ENCODE measurements around the gene MYOCD.
"Not testable (repeated sequence)": the region's sequence is repeated elsewhere in the genome, so short reads cannot be mapped to it uniquely, and the experiment has no call there.

The MYOCD gene, protein sequence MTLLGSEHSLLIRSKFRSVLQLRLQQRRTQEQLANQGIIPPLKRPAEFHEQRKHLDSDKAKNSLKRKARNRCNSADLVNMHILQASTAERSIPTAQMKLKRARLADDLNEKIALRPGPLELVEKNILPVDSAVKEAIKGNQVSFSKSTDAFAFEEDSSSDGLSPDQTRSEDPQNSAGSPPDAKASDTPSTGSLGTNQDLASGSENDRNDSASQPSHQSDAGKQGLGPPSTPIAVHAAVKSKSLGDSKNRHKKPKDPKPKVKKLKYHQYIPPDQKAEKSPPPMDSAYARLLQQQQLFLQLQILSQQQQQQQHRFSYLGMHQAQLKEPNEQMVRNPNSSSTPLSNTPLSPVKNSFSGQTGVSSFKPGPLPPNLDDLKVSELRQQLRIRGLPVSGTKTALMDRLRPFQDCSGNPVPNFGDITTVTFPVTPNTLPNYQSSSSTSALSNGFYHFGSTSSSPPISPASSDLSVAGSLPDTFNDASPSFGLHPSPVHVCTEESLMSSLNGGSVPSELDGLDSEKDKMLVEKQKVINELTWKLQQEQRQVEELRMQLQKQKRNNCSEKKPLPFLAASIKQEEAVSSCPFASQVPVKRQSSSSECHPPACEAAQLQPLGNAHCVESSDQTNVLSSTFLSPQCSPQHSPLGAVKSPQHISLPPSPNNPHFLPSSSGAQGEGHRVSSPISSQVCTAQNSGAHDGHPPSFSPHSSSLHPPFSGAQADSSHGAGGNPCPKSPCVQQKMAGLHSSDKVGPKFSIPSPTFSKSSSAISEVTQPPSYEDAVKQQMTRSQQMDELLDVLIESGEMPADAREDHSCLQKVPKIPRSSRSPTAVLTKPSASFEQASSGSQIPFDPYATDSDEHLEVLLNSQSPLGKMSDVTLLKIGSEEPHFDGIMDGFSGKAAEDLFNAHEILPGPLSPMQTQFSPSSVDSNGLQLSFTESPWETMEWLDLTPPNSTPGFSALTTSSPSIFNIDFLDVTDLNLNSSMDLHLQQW

GRCh38 chr17:12665263-12666210, at the start of gene MYOCD:
MYOCD (plus strand) TSS chr17:12665890; CDS start chr17:12666189, 299 bp downstream.
- no peak for DNase-seq

DNA sequence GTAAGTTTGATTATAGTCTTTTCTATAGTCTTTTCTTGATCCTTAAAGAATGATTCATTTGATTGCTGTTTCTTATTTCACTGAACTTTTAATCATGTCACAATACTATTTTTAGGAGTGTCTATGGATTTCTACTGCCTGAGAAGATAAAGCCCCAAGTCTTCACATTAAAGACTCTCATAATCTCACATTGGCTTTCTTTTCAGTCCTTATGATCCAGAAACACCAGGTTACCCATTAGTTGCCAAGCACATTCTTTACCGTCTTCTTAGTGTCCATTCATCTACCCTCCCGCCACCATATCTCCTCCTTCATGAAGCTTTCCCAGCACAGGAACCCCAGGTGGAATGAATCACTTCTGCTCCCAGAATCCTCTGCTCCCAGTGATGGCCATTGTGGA, 49.5 kb upstream of the MYOCD start:
- DNase-seq = no peak

- DNase-seq = no peak
Measured at GRCh38 chr17:12618557-12618956, 47.1 kb upstream of the MYOCD start.

- DNase-seq = no peak
Measured at GRCh38 chr17:12619459-12620199, 46.1 kb upstream of the MYOCD start.

DNA sequence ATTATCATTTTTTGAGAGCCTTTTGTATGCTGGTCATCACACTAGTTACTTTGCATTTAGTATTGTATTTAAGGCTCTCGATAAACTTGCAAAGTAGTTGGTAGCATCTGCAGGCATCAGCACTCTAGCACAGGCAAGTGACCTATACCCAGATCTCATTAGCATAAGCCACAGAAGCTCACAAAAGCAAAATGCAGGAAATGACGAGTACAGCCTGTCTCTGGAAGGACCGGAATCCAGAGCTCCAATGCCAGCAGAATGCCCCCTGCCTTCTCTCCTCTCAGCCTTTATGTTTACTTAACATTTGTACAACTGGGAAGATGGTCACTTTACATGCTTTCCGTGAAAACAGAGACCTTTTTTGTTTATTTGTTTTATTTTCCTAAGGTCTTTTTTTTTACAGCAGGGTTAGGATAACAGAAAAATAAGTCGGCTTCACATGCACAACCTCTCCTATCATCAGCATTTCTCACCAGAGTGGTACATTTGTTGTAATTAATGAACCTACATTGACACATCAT, 45.4 kb upstream of the MYOCD start:
- DNase-seq = no peak

DNA sequence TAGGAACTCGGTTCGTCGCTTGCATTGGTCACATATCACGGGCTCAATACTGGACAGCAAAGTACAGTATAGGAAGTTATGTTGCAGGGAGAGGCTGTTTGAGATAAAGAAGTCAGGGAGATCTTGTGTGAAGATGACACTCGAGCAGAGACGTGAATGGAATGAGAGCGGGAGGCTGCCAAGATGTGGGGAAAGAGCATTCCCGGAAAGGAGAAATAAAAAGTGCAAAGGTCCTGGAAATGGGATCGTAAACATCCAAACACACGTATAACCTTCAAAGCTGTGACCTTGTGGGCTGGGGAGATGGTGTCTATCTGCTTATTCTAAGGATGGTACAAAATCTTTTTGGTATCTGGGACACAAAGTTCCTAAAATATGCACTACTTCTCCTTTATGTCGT, 43.0 kb upstream of the MYOCD start:
- no peak for DNase-seq

DNA sequence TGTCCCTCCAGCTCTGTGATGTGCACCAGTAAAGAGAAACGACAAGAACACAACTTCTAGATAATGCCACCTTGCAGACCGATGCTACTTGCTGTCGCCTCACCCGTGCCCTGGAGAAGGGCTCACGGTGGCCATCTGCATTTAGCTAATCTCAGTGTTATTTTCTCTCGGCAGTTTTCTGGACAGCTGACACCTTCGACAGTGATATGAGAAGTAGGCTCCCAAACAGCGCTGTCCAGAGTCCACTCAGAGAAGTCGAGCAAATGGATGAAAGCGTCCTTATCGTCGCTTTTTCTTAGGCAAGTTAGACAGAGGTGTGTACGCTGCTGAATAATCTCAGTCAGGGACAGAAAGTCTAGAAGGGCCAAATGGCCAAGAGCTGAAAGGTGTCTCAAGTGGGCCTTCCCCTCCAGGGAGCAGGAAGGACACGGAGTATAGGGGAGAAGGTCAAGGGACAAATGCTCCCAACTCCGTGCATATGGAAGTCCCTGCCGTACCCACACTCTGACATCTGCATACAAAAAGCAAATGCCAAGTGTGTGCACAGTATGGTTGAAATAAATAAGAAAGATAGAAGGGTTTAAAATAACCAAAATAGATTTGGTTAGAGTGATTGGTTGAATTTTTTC, 42.4 kb upstream of the MYOCD start:
- DNase-seq = no peak

DNA sequence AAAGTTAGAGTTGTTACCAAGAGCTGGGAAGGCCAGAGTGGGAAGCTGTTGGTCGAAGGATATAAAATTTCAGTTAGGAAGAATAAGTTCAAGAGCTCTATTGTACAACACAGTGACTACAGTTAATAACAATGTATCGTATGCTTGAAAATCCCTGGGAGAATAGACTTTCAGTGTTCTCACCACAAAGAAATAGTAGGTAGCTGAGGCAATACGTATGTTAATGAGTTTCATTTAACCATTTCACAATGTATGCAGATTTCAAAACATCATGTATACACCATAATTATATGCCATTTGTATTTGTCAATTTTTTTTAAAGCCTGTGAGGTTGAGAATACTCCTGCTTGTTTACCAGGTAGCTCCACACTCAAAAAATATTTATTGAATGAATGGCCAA, 41.5 kb upstream of the MYOCD start:
- no peak for DNase-seq

GRCh38 chr17:12625092-12625491, 40.6 kb upstream of the MYOCD start:
- no peak for DNase-seq

GRCh38 chr17:12627177-12627629, 38.5 kb upstream of the MYOCD start:
- DNase-seq = no peak

DNA sequence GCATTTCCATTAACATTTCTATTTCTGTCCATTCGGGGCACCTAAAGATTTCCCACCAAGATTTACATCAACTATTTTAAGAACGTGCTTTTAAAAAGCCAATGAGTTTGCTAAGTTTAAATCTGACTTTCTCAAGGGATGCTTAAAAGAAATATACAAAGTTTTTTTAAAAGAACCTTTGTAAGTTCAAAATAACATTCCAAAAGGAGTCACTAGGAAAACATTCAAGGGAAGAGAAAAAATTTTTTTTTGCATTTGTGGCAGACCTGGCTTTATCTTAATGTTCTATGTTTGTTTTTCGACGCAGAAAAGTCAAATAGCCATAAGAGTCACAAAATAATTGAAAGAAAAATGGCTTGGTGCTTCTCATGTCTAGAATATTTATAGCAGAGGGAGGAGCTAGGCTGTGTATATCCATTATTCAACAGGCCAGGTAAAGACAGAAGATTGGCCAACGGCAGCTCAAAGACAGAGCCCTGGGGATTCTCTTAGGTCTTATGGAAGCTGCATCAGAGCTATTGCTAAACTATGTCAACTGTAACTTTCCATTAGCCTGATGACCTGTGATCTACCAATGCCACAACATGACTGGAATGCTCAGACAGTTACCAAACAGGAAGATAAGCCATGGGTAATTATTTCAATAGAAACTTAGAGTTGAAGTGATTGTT, 37.8 kb upstream of the MYOCD start:
- DNase-seq = no peak

DNA sequence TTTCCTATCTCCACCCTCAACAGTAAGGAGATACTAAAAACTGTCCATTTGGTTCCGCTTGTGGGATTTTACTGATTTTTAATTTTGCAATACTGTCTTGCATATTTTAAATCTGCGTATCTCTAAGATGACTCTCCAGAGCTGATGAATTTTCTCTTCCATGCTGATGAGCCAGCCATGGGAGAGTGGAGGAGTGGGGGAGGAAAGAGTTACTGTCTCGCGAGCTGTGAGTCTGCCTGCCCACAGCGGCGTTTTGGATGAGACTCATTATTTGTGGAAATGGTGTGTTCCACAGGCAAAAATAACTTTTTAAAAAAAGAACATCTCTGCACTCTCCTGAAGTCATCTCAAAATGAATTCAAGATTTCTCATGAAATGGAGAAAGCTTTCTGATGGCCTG, 34.6 kb upstream of the MYOCD start:
- no peak for DNase-seq

- no peak for DNase-seq
Measured at GRCh38 chr17:12632785-12633184, 32.9 kb upstream of the MYOCD start.

DNA sequence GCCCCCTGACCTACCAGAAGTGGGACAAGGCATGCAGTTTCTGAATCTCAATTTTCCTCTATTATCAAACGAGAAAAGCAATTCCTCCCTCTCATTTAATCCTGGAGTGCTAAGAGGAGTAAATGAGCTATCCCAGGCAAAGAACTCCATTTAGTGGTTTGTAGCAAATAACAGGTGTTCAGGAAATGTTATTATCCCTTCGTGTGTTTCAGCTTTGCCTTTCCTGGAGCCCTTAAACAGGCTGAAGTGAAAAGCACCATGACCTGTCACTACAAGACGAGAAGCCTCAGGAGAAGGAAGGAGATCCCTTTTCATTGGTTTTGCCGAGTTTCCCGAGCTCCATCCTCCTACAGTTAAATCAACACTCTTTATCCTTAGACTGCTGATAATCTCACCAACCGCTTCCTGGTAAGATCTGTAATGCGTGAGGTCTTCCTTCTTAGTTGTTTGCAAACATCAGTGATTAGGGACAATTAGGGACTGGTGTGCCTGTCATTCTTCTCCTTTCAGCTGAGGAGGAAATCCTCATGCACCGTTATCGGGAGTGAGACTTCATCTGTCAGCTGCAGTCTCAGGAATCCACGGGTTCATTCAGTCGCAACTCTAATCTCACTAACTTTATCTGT, 30.8 kb upstream of the MYOCD start:
- no peak for DNase-seq

- not testable (repeated sequence) for DNase-seq
Measured at GRCh38 chr17:12635996-12636395, 29.7 kb upstream of the MYOCD start.

- DNase-seq = no peak
Measured at GRCh38 chr17:12637015-12637414, 28.7 kb upstream of the MYOCD start.

DNA sequence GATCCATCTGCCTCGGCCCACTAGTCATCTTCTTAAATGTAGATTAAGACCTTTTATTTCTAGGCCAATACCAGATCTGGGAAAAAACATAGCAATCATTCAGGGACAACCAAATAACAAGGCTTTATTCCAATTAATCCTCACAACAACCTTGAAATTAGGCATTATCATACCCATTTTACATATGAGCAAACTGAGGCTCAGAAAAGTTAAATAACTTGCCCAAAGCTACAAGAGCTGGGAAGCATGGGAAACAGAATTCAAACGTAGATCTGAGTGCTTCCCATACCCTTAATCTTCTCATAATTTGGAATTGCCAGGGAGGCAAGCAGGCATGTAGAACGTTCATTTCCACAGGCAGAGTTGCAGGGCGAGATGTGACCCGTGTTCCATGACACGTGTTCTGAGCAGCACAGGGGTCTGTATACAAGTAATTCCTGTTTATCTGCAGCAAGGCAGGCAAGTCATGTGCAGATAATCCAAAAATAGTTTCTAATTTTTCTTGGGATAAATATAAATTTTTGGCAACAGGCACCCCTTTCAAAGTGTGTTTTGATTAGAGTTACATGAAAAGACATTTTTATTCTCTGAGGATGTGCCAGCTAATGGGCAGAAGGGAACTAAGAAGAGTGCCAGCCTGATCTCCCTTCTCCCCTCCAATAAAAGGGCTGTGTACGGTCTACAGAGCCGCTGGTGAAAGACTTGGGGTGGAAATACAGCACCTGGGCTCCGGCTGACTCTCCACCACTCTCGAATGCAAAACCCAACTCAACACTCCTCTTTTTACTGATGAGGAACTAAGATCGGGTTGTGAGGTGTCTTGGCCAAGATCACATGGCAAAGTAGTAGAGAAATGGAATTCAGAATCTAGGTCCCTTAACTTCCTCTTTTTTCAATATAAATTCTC, 27.7 kb upstream of the MYOCD start:
- no peak for DNase-seq

DNA sequence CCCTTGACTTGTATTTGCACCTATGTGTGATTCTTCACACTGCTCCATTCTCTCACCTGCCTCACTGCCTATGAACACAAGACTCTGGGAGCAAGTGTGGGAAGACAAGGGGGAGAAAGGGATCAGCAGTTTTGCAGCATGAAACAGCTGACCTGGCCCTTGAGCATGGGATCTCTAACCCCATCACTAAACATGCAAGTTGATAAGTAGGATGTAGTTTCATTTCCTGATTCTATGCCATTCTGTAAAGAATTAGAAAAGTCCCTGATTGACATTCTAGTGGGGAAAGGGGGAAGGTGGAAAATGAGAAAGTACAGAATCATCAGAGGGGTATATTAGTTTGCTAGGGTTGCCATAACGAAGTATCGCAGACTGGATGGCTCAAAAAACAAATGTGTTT, 25.3 kb upstream of the MYOCD start:
- DNase-seq = no peak

GRCh38 chr17:12641084-12641483, 24.6 kb upstream of the MYOCD start:
- no peak for DNase-seq
